GM18505 (cell line): Measurements from ENCODE around the gene RPL7A.
A peak's percentile ranks its signal among the peaks of the same experiment; 100 is the strongest.
"Not testable (repeated sequence)": the region's sequence is repeated elsewhere in the genome, so short reads cannot be mapped to it uniquely, and the experiment has no call there.

Experiments used
- ATAC-seq: cut with Tn5 transposase; IDR thresholded peaks from one replicate; pipeline ENCODE4 v1.9.1; 2021; ENCODE audit not compliant: unreplicated experiment
- POLR2A ChIP-seq: IDR thresholded peaks from 4 replicates; pipeline ENCODE4 v1.6.1; 2011; ENCODE audit warnings: borderline replicate concordance; ENCODE audit not compliant: insufficient read depth, insufficient read length; ENCODE audit errors: extremely low read depth

RPL7A gene

GRCh38 chr9:133347985-133348717 lies at the start of gene RPL7A, which contains the start of gene MED22:
RPL7A (plus strand) TSS chr9:133348218; CDS start chr9:133348244, 26 bp downstream.
MED22 (minus strand) TSS chr9:133348131; CDS start chr9:133346662, 1,469 bp downstream.
- peak; percentile 54 for ATAC-seq
- peak; percentile 99 for TF ChIP-seq POLR2A

- ATAC-seq, result not testable (repeated sequence)
These were observed 48.0 kb upstream of the RPL7A start for GRCh38 chr9:133299996-133300395.

GRCh38 chr9:133301253-133302230 lies 46.5 kb upstream of the RPL7A start:
- no peak for ATAC-seq
- no peak for TF ChIP-seq POLR2A

GRCh38 chr9:133303266-133304157 lies 44.5 kb upstream of the RPL7A start:
- TF ChIP-seq POLR2A, result no peak
- ATAC-seq, result no peak

- TF ChIP-seq POLR2A, result no peak
- no peak for ATAC-seq
These were observed 43.9 kb upstream of the RPL7A start for GRCh38 chr9:133304158-133304470.

- no peak for TF ChIP-seq POLR2A
- no peak for ATAC-seq
These were observed 43.3 kb upstream of the RPL7A start for GRCh38 chr9:133304477-133305377.

- no peak for TF ChIP-seq POLR2A
- no peak for ATAC-seq
These were observed 42.3 kb upstream of the RPL7A start for GRCh38 chr9:133305731-133306130.

GRCh38 chr9:133306242-133307204 lies 41.5 kb upstream of the RPL7A start:
- ATAC-seq, result no peak
- no peak for TF ChIP-seq POLR2A

- no peak for TF ChIP-seq POLR2A
- no peak for ATAC-seq
These were observed 40.7 kb upstream of the RPL7A start for GRCh38 chr9:133307301-133307700.

GRCh38 chr9:133309608-133310007 lies 38.4 kb upstream of the RPL7A start:
- ATAC-seq, result no peak
- no peak for TF ChIP-seq POLR2A

- ATAC-seq, result no peak
- TF ChIP-seq POLR2A, result no peak
These were observed 32.0 kb upstream of the RPL7A start for GRCh38 chr9:133315997-133316396.

GRCh38 chr9:133317551-133317950 lies 30.5 kb upstream of the RPL7A start:
- not testable (repeated sequence) for ATAC-seq

GRCh38 chr9:133320421-133320881 lies 27.6 kb upstream of the RPL7A start:
- TF ChIP-seq POLR2A, result no peak
- no peak for ATAC-seq
